GM23338 (cell line): ENCODE measurements around the gene GET3. TPM values are rescaled to one million over a fixed set of nuclear protein-coding genes. Genes with fewer than 3 reads are reported as not detected.

ENCODE experiments used
- ATAC-seq: fragments of 200-7000 bp; cut with Tn5 transposase; 3 replicates; pipeline ENCODE4 v1.9.1; 2020
- DNase-seq: peaks from one replicate; pipeline ENCODE4 v3.0.0-alpha.2; 2015; ENCODE audit warnings: low spot score
- H2AFZ ChIP-seq: fragments of 200-600 bp; sonication (generic); 2 replicates; pipeline ENCODE4 v1.8.0; 2016; ENCODE audit warnings: antibody characterized with exemption, mild to moderate bottlenecking, moderate library complexity
- H3F3A ChIP-seq: fragments of 200-600 bp; sonication (generic); replicated peaks from 2 replicates; pipeline ENCODE4 v1.8.0; 2017; ENCODE audit warnings: antibody characterized with exemption, mixed run types, low read depth
- H3K27ac ChIP-seq: fragments of 200-600 bp; sonication (generic); 2 replicates; pipeline ENCODE4 v1.6.1; 2016; ENCODE audit warnings: low read depth
- H3K27me3 ChIP-seq: fragments of 200-600 bp; sonication (generic); 2 replicates; pipeline ENCODE4 v1.8.0; 2016; ENCODE audit warnings: mild to moderate bottlenecking, mixed run types, moderate library complexity; ENCODE audit not compliant: insufficient read depth
- H3K36me3 ChIP-seq: fragments of 200-600 bp; sonication (generic); 2 replicates; pipeline ENCODE4 v1.8.0; 2016; ENCODE audit warnings: mild to moderate bottlenecking; ENCODE audit not compliant: insufficient read depth
- H3K4me1 ChIP-seq: fragments of 200-600 bp; sonication (generic); 2 replicates; pipeline ENCODE4 v1.8.0; 2016; ENCODE audit warnings: mild to moderate bottlenecking, moderate library complexity; ENCODE audit not compliant: insufficient read depth
- H3K4me2 ChIP-seq: fragments of 200-600 bp; sonication (generic); 2 replicates; pipeline ENCODE4 v1.7.1; 2017; ENCODE audit warnings: mixed run types
- H3K4me3 ChIP-seq: fragments of 200-600 bp; sonication (generic); 2 replicates; pipeline ENCODE4 v1.6.1; 2016; ENCODE audit warnings: mixed run types
- H3K79me2 ChIP-seq: fragments of 200-600 bp; sonication (generic); replicated peaks from 2 replicates; pipeline ENCODE4 v1.8.0; 2017; ENCODE audit warnings: mild to moderate bottlenecking; ENCODE audit not compliant: insufficient read depth
- H3K9me2 ChIP-seq: fragments of 200-600 bp; sonication (generic); 2 replicates; pipeline ENCODE4 v1.8.0; 2017; ENCODE audit not compliant: insufficient read depth
- H4K20me1 ChIP-seq: fragments of 200-600 bp; sonication (generic); replicated peaks from 2 replicates; pipeline ENCODE4 v1.8.0; 2017; ENCODE audit warnings: mild to moderate bottlenecking; ENCODE audit not compliant: insufficient read depth
- H3K27ac Mint-ChIP-seq: 2 replicates; pipeline ENCODE4 v1.8.0; 2020; ENCODE audit warnings: inconsistent platforms, mild to moderate bottlenecking, moderate library complexity, mixed read lengths
- H3K27me3 Mint-ChIP-seq: 3 replicates; pipeline ENCODE4 v1.8.0; 2022; ENCODE audit warnings: low read depth, mild to moderate bottlenecking, moderate library complexity, mixed read lengths, inconsistent platforms; ENCODE audit not compliant: insufficient read depth, poor library complexity
- H3K36me3 Mint-ChIP-seq: 3 replicates; pipeline ENCODE4 v1.8.0; 2021; ENCODE audit warnings: low read depth, mild to moderate bottlenecking, inconsistent platforms, moderate library complexity, mixed read lengths
- H3K4me1 Mint-ChIP-seq: 3 replicates; pipeline ENCODE4 v1.8.0; 2020; ENCODE audit warnings: mild to moderate bottlenecking, inconsistent platforms, mixed read lengths
- H3K4me3 Mint-ChIP-seq: 3 replicates; pipeline ENCODE4 v1.8.0; 2021; ENCODE audit warnings: moderate library complexity, mild to moderate bottlenecking, inconsistent platforms, mixed read lengths
- H3K9me3 Mint-ChIP-seq: 3 replicates; pipeline ENCODE4 v1.8.0; 2020; ENCODE audit warnings: moderate library complexity, mild to moderate bottlenecking, inconsistent platforms, mixed read lengths
- CREB1 ChIP-seq: fragments of 250-450 bp; sonication (Bioruptor Pico); IDR thresholded peaks from 2 replicates; pipeline ENCODE4 v1.5.0; 2020; ENCODE audit warnings: low read depth, mild to moderate bottlenecking, moderate library complexity
- EZH2 ChIP-seq: fragments of 200-600 bp; sonication (generic); IDR thresholded peaks from one replicate; pipeline ENCODE4 v1.8.0; 2017; ENCODE audit warnings: antibody characterized with exemption, mild to moderate bottlenecking, low read depth; ENCODE audit not compliant: unreplicated experiment
- EZH2phosphoT487 ChIP-seq: fragments of 200-600 bp; sonication (generic); IDR thresholded peaks from one replicate; pipeline ENCODE4 v1.8.1; 2018; ENCODE audit warnings: antibody characterized with exemption; ENCODE audit not compliant: unreplicated experiment
- JUNB ChIP-seq: IDR thresholded peaks from one replicate; pipeline ENCODE4 v1.6.1; 2016; ENCODE audit warnings: antibody characterized with exemption; ENCODE audit not compliant: unreplicated experiment
- NANOG ChIP-seq: IDR thresholded peaks from 2 replicates; pipeline ENCODE4 v1.6.1; 2016; ENCODE audit warnings: antibody characterized with exemption, borderline replicate concordance
- POLR2AphosphoS5 ChIP-seq: IDR thresholded peaks from 2 replicates; pipeline ENCODE4 v1.6.1; 2016; ENCODE audit warnings: antibody characterized with exemption, low read depth
- STAT1 ChIP-seq: IDR thresholded peaks from one replicate; pipeline ENCODE4 v1.6.1; 2016; ENCODE audit warnings: antibody characterized with exemption; ENCODE audit not compliant: unreplicated experiment
- ZNF114 ChIP-seq: fragments of 250-450 bp; sonication (Bioruptor Pico); IDR thresholded peaks from 2 replicates; pipeline ENCODE4 v1.5.0; 2020; ENCODE audit warnings: mild to moderate bottlenecking, moderate library complexity
- ZNF331 ChIP-seq: fragments of 250-450 bp; sonication (Bioruptor Pico); IDR thresholded peaks from 2 replicates; pipeline ENCODE4 v1.5.0; 2020; ENCODE audit warnings: low read depth, mild to moderate bottlenecking, moderate library complexity
- polyA plus RNA-seq: library from polyadenylated mRNA; unstranded; fragments of >200 nt; fragmentation: Nextera tagmentation; extraction: Ambion mirVana; gene quantifications from 2 replicates; pipeline ENCODE4 v1.2.1, GENCODE V29; 2016
- total RNA-seq: library from RNA; depleted of rRNA; stranded (reverse); fragments of >200 nt; shearing (Covaris generic); gene quantifications from 2 replicates; pipeline ENCODE4 v1.2.3, GENCODE V29; 2014
- TF ChIP-seq, protein P1 (sequence below): IDR thresholded peaks from 2 replicates; pipeline ENCODE4 v1.6.1; 2016; ENCODE audit warnings: antibody characterized with exemption
- TF ChIP-seq, protein P2 (sequence below): IDR thresholded peaks from one replicate; pipeline ENCODE4 v1.6.1; 2018; ENCODE audit warnings: antibody characterized with exemption; ENCODE audit not compliant: unreplicated experiment
- TF ChIP-seq, protein P3 (sequence below), 2 experiments: fragments of 200-600 bp in 1 of 2; sonication (generic) in 1 of 2; conservative IDR thresholded peaks; 2 replicates each; pipeline versions ENCODE4 v1.5.1 to v1.6.1; 2016 to 2017; ENCODE audit warnings: antibody characterized with exemption in 2 of 2, low read depth in 2 of 2, mild to moderate bottlenecking in 2 of 2, moderate library complexity in 1 of 2
- TF ChIP-seq, protein P4 (sequence below): fragments of 250-450 bp; sonication (Bioruptor Pico); IDR thresholded peaks from 2 replicates; pipeline ENCODE4 v1.5.0; 2020; ENCODE audit warnings: mild to moderate bottlenecking, moderate library complexity

GET3 gene
- total and polyA plus RNA-seq, 2 experiments from 2014 or later = 90.4 to 109 TPM

DNA sequence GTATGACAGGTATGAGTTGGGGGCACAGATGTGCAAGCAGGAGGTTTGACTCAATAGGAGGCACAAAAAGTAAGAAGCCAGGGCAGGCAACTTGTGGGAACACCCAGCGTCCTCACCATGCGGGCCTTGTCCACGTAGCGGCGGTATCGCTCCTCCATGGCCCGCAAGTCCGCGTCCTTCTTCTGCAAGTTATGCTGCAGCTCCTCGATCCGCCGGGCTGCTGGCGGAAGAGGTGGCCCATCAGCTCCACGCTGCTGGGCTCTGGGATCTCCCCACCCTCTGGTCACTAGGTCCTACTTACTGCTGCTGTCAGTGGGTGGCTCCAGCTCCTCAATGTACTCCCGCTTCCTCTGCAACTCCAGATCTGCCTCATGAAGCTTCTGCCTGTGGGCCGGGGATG, 27.4 kb downstream of the GET3 start:
- Histone ChIP-seq H3K9me2 (no peaks in the 10 kb centered on the region), H3K36me3 (0 out of 2 replicates have a peak, but pooled peaks cover 9% of the 10 kb centered on the region), H2AFZ (no peak overlapping the region), H3K27me3 (no peaks in the 10 kb centered on the region), H3K79me2 (0 out of 2 replicates have a peak, but pooled peaks cover 3% of the 10 kb centered on the region), H3K27ac (no peak overlapping the region), H3K4me2 (no peak overlapping the region), H3F3A (peaks cover 14% of the 10 kb centered on the region; the same call in 1 of the 2 replicates), H4K20me1 (no peaks in the 10 kb centered on the region; the same call in 1 of the 2 replicates), H3K4me1 (peaks cover 3% of the 10 kb centered on the region; the same call in 1 of the 2 replicates), H3K4me3 (no peak overlapping the region)
- no peak overlapping the region for H3K27ac Mint-ChIP-seq
- peaks cover 31% of the 10 kb centered on the region for H3K27me3 Mint-ChIP-seq
- H3K4me3 Mint-ChIP-seq = no peak overlapping the region
- TF ChIP-seq EZH2 (no peak), CREB1 (CRISPR knock-in tag) (no peak), STAT1 (no peak), NANOG (no peak), ZNF331 (CRISPR knock-in tag) (no peak), JUNB (no peak), EZH2phosphoT487 (no peak), ZNF114 (CRISPR knock-in tag) (no peak), POLR2AphosphoS5 (no peak)
- TF ChIP-seq, protein P1, sequence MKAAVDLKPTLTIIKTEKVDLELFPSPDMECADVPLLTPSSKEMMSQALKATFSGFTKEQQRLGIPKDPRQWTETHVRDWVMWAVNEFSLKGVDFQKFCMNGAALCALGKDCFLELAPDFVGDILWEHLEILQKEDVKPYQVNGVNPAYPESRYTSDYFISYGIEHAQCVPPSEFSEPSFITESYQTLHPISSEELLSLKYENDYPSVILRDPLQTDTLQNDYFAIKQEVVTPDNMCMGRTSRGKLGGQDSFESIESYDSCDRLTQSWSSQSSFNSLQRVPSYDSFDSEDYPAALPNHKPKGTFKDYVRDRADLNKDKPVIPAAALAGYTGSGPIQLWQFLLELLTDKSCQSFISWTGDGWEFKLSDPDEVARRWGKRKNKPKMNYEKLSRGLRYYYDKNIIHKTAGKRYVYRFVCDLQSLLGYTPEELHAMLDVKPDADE = no peak
- TF ChIP-seq, protein P2, sequence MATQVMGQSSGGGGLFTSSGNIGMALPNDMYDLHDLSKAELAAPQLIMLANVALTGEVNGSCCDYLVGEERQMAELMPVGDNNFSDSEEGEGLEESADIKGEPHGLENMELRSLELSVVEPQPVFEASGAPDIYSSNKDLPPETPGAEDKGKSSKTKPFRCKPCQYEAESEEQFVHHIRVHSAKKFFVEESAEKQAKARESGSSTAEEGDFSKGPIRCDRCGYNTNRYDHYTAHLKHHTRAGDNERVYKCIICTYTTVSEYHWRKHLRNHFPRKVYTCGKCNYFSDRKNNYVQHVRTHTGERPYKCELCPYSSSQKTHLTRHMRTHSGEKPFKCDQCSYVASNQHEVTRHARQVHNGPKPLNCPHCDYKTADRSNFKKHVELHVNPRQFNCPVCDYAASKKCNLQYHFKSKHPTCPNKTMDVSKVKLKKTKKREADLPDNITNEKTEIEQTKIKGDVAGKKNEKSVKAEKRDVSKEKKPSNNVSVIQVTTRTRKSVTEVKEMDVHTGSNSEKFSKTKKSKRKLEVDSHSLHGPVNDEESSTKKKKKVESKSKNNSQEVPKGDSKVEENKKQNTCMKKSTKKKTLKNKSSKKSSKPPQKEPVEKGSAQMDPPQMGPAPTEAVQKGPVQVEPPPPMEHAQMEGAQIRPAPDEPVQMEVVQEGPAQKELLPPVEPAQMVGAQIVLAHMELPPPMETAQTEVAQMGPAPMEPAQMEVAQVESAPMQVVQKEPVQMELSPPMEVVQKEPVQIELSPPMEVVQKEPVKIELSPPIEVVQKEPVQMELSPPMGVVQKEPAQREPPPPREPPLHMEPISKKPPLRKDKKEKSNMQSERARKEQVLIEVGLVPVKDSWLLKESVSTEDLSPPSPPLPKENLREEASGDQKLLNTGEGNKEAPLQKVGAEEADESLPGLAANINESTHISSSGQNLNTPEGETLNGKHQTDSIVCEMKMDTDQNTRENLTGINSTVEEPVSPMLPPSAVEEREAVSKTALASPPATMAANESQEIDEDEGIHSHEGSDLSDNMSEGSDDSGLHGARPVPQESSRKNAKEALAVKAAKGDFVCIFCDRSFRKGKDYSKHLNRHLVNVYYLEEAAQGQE = no peak
- TF ChIP-seq, protein P3, sequence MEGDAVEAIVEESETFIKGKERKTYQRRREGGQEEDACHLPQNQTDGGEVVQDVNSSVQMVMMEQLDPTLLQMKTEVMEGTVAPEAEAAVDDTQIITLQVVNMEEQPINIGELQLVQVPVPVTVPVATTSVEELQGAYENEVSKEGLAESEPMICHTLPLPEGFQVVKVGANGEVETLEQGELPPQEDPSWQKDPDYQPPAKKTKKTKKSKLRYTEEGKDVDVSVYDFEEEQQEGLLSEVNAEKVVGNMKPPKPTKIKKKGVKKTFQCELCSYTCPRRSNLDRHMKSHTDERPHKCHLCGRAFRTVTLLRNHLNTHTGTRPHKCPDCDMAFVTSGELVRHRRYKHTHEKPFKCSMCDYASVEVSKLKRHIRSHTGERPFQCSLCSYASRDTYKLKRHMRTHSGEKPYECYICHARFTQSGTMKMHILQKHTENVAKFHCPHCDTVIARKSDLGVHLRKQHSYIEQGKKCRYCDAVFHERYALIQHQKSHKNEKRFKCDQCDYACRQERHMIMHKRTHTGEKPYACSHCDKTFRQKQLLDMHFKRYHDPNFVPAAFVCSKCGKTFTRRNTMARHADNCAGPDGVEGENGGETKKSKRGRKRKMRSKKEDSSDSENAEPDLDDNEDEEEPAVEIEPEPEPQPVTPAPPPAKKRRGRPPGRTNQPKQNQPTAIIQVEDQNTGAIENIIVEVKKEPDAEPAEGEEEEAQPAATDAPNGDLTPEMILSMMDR (conservative IDR thresholded peaks at IDR 0.05; ENCODE audit: low read depth in 2 of 2) = no peak
- TF ChIP-seq, protein P4, sequence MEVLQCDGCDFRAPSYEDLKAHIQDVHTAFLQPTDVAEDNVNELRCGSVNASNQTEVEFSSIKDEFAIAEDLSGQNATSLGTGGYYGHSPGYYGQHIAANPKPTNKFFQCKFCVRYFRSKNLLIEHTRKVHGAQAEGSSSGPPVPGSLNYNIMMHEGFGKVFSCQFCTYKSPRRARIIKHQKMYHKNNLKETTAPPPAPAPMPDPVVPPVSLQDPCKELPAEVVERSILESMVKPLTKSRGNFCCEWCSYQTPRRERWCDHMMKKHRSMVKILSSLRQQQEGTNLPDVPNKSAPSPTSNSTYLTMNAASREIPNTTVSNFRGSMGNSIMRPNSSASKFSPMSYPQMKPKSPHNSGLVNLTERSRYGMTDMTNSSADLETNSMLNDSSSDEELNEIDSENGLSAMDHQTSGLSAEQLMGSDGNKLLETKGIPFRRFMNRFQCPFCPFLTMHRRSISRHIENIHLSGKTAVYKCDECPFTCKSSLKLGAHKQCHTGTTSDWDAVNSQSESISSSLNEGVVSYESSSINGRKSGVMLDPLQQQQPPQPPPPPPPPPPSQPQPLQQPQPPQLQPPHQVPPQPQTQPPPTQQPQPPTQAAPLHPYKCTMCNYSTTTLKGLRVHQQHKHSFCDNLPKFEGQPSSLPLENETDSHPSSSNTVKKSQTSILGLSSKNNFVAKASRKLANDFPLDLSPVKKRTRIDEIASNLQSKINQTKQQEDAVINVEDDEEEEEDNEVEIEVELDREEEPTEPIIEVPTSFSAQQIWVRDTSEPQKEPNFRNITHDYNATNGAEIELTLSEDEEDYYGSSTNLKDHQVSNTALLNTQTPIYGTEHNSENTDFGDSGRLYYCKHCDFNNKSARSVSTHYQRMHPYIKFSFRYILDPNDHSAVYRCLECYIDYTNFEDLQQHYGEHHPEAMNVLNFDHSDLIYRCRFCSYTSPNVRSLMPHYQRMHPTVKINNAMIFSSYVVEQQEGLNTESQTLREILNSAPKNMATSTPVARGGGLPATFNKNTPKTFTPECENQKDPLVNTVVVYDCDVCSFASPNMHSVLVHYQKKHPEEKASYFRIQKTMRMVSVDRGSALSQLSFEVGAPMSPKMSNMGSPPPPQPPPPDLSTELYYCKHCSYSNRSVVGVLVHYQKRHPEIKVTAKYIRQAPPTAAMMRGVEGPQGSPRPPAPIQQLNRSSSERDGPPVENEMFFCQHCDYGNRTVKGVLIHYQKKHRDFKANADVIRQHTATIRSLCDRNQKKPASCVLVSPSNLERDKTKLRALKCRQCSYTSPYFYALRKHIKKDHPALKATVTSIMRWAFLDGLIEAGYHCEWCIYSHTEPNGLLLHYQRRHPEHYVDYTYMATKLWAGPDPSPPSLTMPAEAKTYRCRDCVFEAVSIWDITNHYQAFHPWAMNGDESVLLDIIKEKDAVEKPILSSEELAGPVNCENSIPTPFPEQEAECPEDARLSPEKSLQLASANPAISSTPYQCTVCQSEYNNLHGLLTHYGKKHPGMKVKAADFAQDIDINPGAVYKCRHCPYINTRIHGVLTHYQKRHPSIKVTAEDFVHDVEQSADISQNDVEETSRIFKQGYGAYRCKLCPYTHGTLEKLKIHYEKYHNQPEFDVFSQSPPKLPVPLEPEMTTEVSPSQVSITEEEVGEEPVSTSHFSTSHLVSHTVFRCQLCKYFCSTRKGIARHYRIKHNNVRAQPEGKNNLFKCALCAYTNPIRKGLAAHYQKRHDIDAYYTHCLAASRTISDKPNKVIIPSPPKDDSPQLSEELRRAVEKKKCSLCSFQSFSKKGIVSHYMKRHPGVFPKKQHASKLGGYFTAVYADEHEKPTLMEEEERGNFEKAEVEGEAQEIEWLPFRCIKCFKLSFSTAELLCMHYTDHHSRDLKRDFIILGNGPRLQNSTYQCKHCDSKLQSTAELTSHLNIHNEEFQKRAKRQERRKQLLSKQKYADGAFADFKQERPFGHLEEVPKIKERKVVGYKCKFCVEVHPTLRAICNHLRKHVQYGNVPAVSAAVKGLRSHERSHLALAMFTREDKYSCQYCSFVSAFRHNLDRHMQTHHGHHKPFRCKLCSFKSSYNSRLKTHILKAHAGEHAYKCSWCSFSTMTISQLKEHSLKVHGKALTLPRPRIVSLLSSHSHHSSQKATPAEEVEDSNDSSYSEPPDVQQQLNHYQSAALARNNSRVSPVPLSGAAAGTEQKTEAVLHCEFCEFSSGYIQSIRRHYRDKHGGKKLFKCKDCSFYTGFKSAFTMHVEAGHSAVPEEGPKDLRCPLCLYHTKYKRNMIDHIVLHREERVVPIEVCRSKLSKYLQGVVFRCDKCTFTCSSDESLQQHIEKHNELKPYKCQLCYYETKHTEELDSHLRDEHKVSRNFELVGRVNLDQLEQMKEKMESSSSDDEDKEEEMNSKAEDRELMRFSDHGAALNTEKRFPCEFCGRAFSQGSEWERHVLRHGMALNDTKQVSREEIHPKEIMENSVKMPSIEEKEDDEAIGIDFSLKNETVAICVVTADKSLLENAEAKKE (CRISPR knock-in tag) = no peak
- no peak for ATAC-seq
- DNase-seq = no peak
- H3K9me3 Mint-ChIP-seq = peaks cover 6% of the 10 kb centered on the region; the same call in 2 of the 3 replicates
- peaks cover 66% of the 10 kb centered on the region for H3K36me3 Mint-ChIP-seq
- peaks cover 9% of the 10 kb centered on the region for H3K4me1 Mint-ChIP-seq
